MM.1S (cell line): ENCODE measurements around the gene KIAA0513.

ENCODE experiments used
- DNase-seq: peaks from one replicate; pipeline ENCODE4 v3.0.0-alpha.2; 2015
- H2AFZ ChIP-seq: fragments of 300-600 bp; sonication (generic); 2 replicates; pipeline ENCODE4 v1.6.0; 2016; ENCODE audit warnings: antibody characterized with exemption, low read length
- H3F3A ChIP-seq: fragments of 300-600 bp; sonication (generic); 2 replicates; pipeline ENCODE4 v1.6.1; 2016; ENCODE audit warnings: mild to moderate bottlenecking, antibody characterized with exemption, low read length, moderate library complexity, mixed read lengths; ENCODE audit not compliant: insufficient read depth
- H3K27ac ChIP-seq: fragments of 300-600 bp; sonication (generic); 2 replicates; pipeline ENCODE4 v1.5.1; 2016; ENCODE audit warnings: mild to moderate bottlenecking, low read length
- H3K27me3 ChIP-seq: fragments of 300-600 bp; sonication (generic); replicated peaks from 2 replicates; pipeline ENCODE4 v1.6.0; 2016; ENCODE audit warnings: low read length; ENCODE audit not compliant: insufficient read depth
- H3K36me3 ChIP-seq: fragments of 300-600 bp; sonication (generic); replicated peaks from 2 replicates; pipeline ENCODE4 v1.6.1; 2016; ENCODE audit warnings: mild to moderate bottlenecking, low read length, mixed read lengths; ENCODE audit not compliant: insufficient read depth
- H3K4me1 ChIP-seq: fragments of 300-600 bp; sonication (generic); 2 replicates; pipeline ENCODE4 v1.6.1; 2016; ENCODE audit warnings: low read length, mixed read lengths
- H3K4me2 ChIP-seq: fragments of 300-600 bp; sonication (generic); 2 replicates; pipeline ENCODE4 v1.6.0; 2016; ENCODE audit warnings: low read depth, low read length
- H3K4me3 ChIP-seq: fragments of 300-600 bp; sonication (generic); 2 replicates; pipeline ENCODE4 v1.5.1; 2016; ENCODE audit warnings: low read length, mixed read lengths
- H3K79me2 ChIP-seq: fragments of 300-600 bp; sonication (generic); 2 replicates; pipeline ENCODE4 v1.6.1; 2016; ENCODE audit warnings: mixed run types, low read length, mixed read lengths
- H3K9ac ChIP-seq: fragments of 300-600 bp; sonication (generic); 2 replicates; pipeline ENCODE4 v1.6.1; 2016; ENCODE audit warnings: low read length, mixed read lengths
- H3K9me2 ChIP-seq: fragments of 300-600 bp; sonication (generic); replicated peaks from 2 replicates; pipeline ENCODE4 v1.6.1; 2016; ENCODE audit warnings: mild to moderate bottlenecking, low read length, mixed read lengths; ENCODE audit not compliant: insufficient read depth
- H3K9me3 ChIP-seq: fragments of 300-600 bp; sonication (generic); replicated peaks from 2 replicates; pipeline ENCODE4 v1.6.1; 2016; ENCODE audit warnings: mild to moderate bottlenecking, low read length, mixed read lengths; ENCODE audit not compliant: insufficient read depth
- H4K20me1 ChIP-seq: fragments of 300-600 bp; sonication (generic); 2 replicates; pipeline ENCODE4 v1.6.1; 2016; ENCODE audit warnings: mild to moderate bottlenecking, low read length, moderate library complexity, mixed read lengths; ENCODE audit not compliant: insufficient read depth
- CTCF ChIP-seq: fragments of 300-600 bp; sonication (generic); IDR thresholded peaks from 2 replicates; pipeline ENCODE4 v1.5.1; 2016; ENCODE audit warnings: antibody characterized with exemption, low read length, mixed read lengths
- EZH2 ChIP-seq: fragments of 300-600 bp; sonication (generic); optimal IDR thresholded peaks from 2 replicates; pipeline ENCODE3; 2017; ENCODE audit warnings: low read depth, mild to moderate bottlenecking, antibody characterized with exemption, low read length, mixed read lengths
- EZH2phosphoT487 ChIP-seq: fragments of 300-600 bp; sonication (generic); IDR thresholded peaks from 2 replicates; pipeline ENCODE4 v1.6.1; 2018; ENCODE audit warnings: antibody characterized with exemption, low read length

Gene KIAA0513

GRCh38 chr16:85094176-85094805 is 66.7 kb downstream of the KIAA0513 start:
- TF ChIP-seq CTCF = no peak
- TF ChIP-seq EZH2phosphoT487 = no peak
- no peak for TF ChIP-seq EZH2
- H3K4me3 ChIP-seq = no peak overlapping the region
- no peak overlapping the region for H3K27ac ChIP-seq
- H3K9me2 ChIP-seq = no peaks in the 10 kb centered on the region
- H4K20me1 ChIP-seq = no peaks in the 10 kb centered on the region
- no peak overlapping the region for H3K4me2 ChIP-seq
- no peaks in the 10 kb centered on the region for H3K9me3 ChIP-seq
- peaks cover 27% of the 10 kb centered on the region for H3K27me3 ChIP-seq
- no peaks in the 10 kb centered on the region for H3K4me1 ChIP-seq
- DNase-seq = no peak
- H3F3A ChIP-seq = no peaks in the 10 kb centered on the region
- H2AFZ ChIP-seq = no peak overlapping the region
- H3K36me3 ChIP-seq = no peaks in the 10 kb centered on the region
- H3K79me2 ChIP-seq = no peaks in the 10 kb centered on the region
- no peak overlapping the region for H3K9ac ChIP-seq

GRCh38 chr16:85094812-85095211 is 67.2 kb downstream of the KIAA0513 start:
- H3K9ac ChIP-seq = no peak overlapping the region
- no peaks in the 10 kb centered on the region for H3K4me1 ChIP-seq
- TF ChIP-seq EZH2 (no peak), CTCF (no peak), EZH2phosphoT487 (no peak)
- no peak overlapping the region for H3K4me3 ChIP-seq
- no peaks in the 10 kb centered on the region for H4K20me1 ChIP-seq
- H3K36me3 ChIP-seq = no peaks in the 10 kb centered on the region
- no peak overlapping the region for H3K27ac ChIP-seq
- H3K9me2 ChIP-seq = no peaks in the 10 kb centered on the region
- H3K79me2 ChIP-seq = no peaks in the 10 kb centered on the region
- peaks cover 27% of the 10 kb centered on the region for H3K27me3 ChIP-seq
- no peaks in the 10 kb centered on the region for H3K9me3 ChIP-seq
- DNase-seq = no peak
- H3K4me2 ChIP-seq = no peak overlapping the region
- no peaks in the 10 kb centered on the region for H3F3A ChIP-seq
- H2AFZ ChIP-seq = no peak overlapping the region

GRCh38 chr16:85096921-85097320 is 69.3 kb downstream of the KIAA0513 start:
- Histone ChIP-seq H3K4me3 (no peak overlapping the region), H4K20me1 (no peaks in the 10 kb centered on the region), H3K9me2 (no peaks in the 10 kb centered on the region), H3K27ac (no peak overlapping the region), H3F3A (no peaks in the 10 kb centered on the region), H3K36me3 (no peaks in the 10 kb centered on the region), H3K27me3 (peaks cover 27% of the 10 kb centered on the region), H3K4me2 (no peak overlapping the region), H3K9me3 (no peaks in the 10 kb centered on the region), H2AFZ (no peak overlapping the region), H3K9ac (no peak overlapping the region), H3K79me2 (no peaks in the 10 kb centered on the region), H3K4me1 (no peaks in the 10 kb centered on the region)
- no peak for TF ChIP-seq EZH2phosphoT487
- no peak for TF ChIP-seq EZH2
- no peak for TF ChIP-seq CTCF
- DNase-seq = no peak
